Erythroblast (primary cell): ENCODE results near the gene CRABP2.

Experiments
- GATA1 ChIP-seq: IDR thresholded peaks from 2 replicates; pipeline ENCODE4 v1.6.1; 2011; ENCODE audit warnings: low read depth, mild to moderate bottlenecking, control low read depth, low read length, moderate library complexity
- POLR2A ChIP-seq: IDR thresholded peaks from 2 replicates; pipeline ENCODE4 v1.6.1; 2011; ENCODE audit warnings: mild to moderate bottlenecking, low read length

DNA sequence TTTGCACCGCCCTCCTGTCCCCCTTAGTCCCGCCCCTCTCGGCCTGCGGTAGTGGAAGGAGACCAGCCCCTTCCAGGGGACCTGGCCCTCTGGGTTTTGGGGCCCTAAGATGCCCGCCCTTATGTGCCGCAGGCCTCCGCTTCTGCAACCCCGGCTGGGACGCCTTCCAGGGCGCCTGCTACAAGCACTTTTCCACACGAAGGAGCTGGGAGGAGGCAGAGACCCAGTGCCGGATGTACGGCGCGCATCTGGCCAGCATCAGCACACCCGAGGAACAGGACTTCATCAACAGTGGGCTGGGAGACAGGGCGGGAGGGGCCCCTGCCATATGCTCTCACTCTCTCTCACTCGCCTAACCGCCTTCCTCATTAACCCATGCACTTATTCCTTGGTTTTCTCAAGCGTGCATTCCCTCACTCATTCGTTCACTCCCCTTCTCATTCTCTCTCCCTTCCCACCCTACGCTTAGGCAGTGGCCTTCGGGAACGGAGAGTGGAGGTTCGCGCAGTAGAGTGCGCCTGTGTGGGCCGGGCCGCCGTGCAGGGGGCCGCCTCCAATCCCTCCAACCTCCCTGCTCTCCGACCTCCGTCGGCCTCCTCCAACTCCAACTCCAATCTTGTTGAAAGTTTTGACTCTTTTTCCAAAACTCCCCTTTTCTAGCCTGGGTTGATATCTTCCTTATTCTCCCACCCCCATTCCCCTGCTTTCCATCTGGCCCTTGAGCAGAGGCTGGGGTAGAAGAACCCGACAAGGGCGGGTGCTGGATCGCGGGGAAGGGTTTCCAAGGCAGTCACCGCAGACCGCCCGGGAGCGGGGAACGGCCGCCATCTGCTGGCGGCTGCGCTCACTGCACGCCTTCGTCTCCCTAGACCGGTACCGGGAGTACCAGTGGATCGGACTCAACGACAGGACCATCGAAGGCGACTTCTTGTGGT is 48.3 kb downstream of the CRABP2 start:
- no peak for TF ChIP-seq POLR2A
- TF ChIP-seq GATA1, result no peak
